Measurements from ENCODE around the gene TEX52. TPM values are rescaled to one million over a fixed set of nuclear protein-coding genes. Genes with fewer than 3 reads are reported as not detected.
A peak's percentile ranks its signal among the peaks of the same experiment; 100 is the strongest.

The TEX52 gene
- total and polyA plus RNA-seq, 2 of the 13 experiments (the other 11 are each of a cell fraction or from before 2014, with no cell fraction given) = 0.05 TPM; not detected in 1

- Histone ChIP-seq H3K4me2 (ENCODE audit: low read depth, low read length) (no peak overlapping the region), H2AFZ (ENCODE audit: low read length) (no peak overlapping the region), H4K20me1 (ENCODE audit: insufficient read depth, low read length) (no peaks in the 10 kb centered on the region), H3K27me3 (ENCODE audit: control insufficient read depth in 1 of 2, insufficient read depth in 2 of 2, low read length in 2 of 2) (no peaks in the 10 kb centered on the region), H3K36me3 (replicated peaks in 1 of 2; ENCODE audit: control insufficient read depth in 1 of 2, insufficient read depth in 2 of 2, low read length in 2 of 2) (peaks cover 8 to 43% of the 10 kb centered on the region in 2 experiments), H3K27ac (ENCODE audit: extremely low read length, insufficient read depth, low read length) (no peak overlapping the region), H3K4me1 (ENCODE audit: insufficient read depth, low read length) (peaks cover 12% of the 10 kb centered on the region), H3K4me3 (replicated peaks in 1 of 3; ENCODE audit: insufficient read depth in 1 of 3, low read depth in 2 of 3, low read length in 3 of 3) (no peak overlapping the region), H3K79me2 (ENCODE audit: insufficient read depth, low read length) (no peaks in the 10 kb centered on the region), H3K9me3 (ENCODE audit: low read length) (no peaks in the 10 kb centered on the region), H3K9ac (ENCODE audit: insufficient read depth, low read depth, low read length) (no peak overlapping the region)
- BruUV-seq (replicated peaks) = no TSS peak
- intact Hi-C loops (cut with micrococcal nuclease; ENCODE audit: unreplicated experiment) (no loop called here), in situ Hi-C loops (cut with HindIII; ENCODE audit: extremely low pct_ligation_motif_present, low pct_unique_long_range_greater_than_20kb) (no loop called here)
- CTCF ChIA-PET (ENCODE audit: low intra/inter-chr PET ratio, low total read pairs) = no interaction called here
- TF ChIP-seq MAFG (CRISPR knock-in tag; IDR thresholded peaks at IDR 0.05) (no peak), POLR2AphosphoS5 (IDR thresholded peaks at IDR 0.05; ENCODE audit: low read depth, low read length) (0 out of 2 replicates have a peak, but pooled peaks have one; percentile 37)
- FAIRE-seq (no peak), DNase-seq (ENCODE audit: low spot score) (no peak), ATAC-seq (no peak)
- POLR2A ChIA-PET = no interaction called here
- no CpG with 5 or more reads among the region's 2 CpGs for WGBS (ENCODE audit: low lambda C conversion rate)
Measured at GRCh38 chr12:2858334-2858733, 1.5 kb upstream of the TEX52 start.

GRCh38 chr12:2857576-2857975 lies 737 bp upstream of the TEX52 start:
- WGBS (ENCODE audit: low lambda C conversion rate) = 99% methylated on average over 7 of the region's 7 CpGs
- Histone ChIP-seq H3K4me1 (ENCODE audit: insufficient read depth, low read length) (peaks cover 12% of the 10 kb centered on the region), H3K4me3 (replicated peaks in 1 of 3; ENCODE audit: insufficient read depth in 1 of 3, low read depth in 2 of 3, low read length in 3 of 3) (no peak overlapping the region), H3K9me3 (ENCODE audit: low read length) (no peaks in the 10 kb centered on the region), H3K27ac (ENCODE audit: extremely low read length, insufficient read depth, low read length) (no peak overlapping the region), H3K79me2 (ENCODE audit: insufficient read depth, low read length) (no peaks in the 10 kb centered on the region), H3K4me2 (ENCODE audit: low read depth, low read length) (no peak overlapping the region), H3K36me3 (replicated peaks in 1 of 2; ENCODE audit: control insufficient read depth in 1 of 2, insufficient read depth in 2 of 2, low read length in 2 of 2) (peaks cover 6 to 36% of the 10 kb centered on the region in 2 experiments), H3K9ac (ENCODE audit: insufficient read depth, low read depth, low read length) (no peak overlapping the region), H2AFZ (ENCODE audit: low read length) (no peak overlapping the region), H4K20me1 (ENCODE audit: insufficient read depth, low read length) (no peaks in the 10 kb centered on the region), H3K27me3 (ENCODE audit: control insufficient read depth in 1 of 2, insufficient read depth in 2 of 2, low read length in 2 of 2) (no peaks in the 10 kb centered on the region)
- ChIA-PET POLR2A (no interaction called here), CTCF (ENCODE audit: low intra/inter-chr PET ratio, low total read pairs) (no interaction called here)
- intact Hi-C loops (cut with micrococcal nuclease; ENCODE audit: unreplicated experiment) = no loop called here
- DNase-seq (ENCODE audit: low spot score) (no peak), ATAC-seq (no peak), FAIRE-seq (no peak)
- no TSS peak for BruUV-seq (replicated peaks)
- in situ Hi-C loops (cut with HindIII; ENCODE audit: extremely low pct_ligation_motif_present, low pct_unique_long_range_greater_than_20kb) = no loop called here
- TF ChIP-seq RBM22 (optimal IDR thresholded peaks at IDR 0.05; ENCODE audit: low read length) (peak; percentile 62), ZNF580 (CRISPR knock-in tag; IDR thresholded peaks at IDR 0.05; ENCODE audit: borderline replicate concordance, low read depth) (no peak), ZNF512 (CRISPR knock-in tag; IDR thresholded peaks at IDR 0.05) (no peak), POLR2A (IDR thresholded peaks at IDR 0.05; ENCODE audit: insufficient read depth in 1 of 2, low read depth in 2 of 2, low read length in 2 of 2) (peak in 1 of 2 experiments; percentile 9; a peak in 1 of 4 replicates)

All from HepG2 (cell line).